HK-2 (cell line): ENCODE data around the gene DCTD.
"Not testable (repeated sequence)": the region's sequence is repeated elsewhere in the genome, so short reads cannot be mapped to it uniquely, and the experiment has no call there.

Experiments used
- DNase-seq: peaks from one replicate; pipeline ENCODE4 v3.0.0-alpha.2; 2018; ENCODE audit not compliant: unreplicated experiment

The DCTD gene

DNA sequence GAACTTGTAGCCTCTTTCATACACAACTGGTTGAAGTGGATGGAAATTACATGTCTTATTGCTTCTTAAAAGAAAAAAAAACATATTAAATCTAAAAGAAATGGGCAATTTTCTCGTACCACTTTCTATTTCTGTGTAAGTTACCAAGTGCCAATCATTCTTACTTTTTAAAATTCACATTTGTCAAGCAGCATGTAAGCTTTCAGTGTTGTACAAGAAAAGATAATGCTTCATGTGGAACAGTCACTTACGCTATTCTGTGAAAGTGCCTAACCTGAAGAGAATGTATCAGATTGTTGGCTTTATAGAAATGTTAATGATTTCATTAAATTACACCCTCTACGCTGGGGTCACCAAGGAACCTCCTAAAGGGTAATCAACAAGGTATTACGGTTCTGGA is 4.4 kb upstream of the DCTD start:
- no peak for DNase-seq

DNA sequence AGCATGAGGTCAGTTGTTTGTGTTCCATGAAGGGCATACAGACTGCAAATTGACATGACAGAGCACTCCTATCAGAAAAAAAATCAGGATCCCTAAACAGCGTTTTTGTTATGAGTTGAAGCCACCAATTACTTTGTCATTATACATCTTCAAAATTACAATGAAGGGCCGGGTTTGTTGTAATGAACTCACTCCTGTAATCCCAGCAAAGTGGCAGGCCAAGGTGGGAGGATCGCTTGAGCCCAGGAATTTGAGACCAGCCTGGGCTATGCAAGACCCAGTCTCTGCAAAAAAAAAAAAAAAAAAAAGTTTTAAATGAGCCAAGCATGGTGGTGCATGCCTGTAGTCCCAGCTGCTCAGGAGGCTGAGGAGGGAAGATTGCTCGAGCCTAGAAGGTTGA is 3.5 kb upstream of the DCTD start:
- DNase-seq = no peak

DNA sequence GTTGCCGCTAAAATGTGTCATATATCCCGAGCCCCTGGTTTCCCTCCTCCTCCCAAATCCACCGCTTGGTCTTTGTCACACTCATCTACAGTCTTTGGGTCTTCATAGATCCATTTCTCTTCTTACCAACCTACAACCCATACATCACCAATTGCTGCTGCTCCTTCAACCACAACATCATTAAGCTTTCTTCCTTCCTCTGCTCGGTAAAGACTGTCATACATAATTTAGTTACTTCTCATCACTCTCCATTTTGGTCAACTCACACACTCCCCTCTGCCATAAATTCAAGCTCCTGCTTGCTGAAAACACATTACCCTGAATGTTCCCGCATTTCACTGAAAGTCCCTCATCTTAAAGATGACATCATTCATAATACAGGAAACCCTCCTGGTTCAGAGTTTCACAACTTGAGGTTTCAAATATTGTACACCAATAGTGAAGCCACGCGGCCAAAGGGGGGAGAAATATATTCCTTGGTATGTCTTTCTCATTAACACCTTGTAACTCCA is 1.7 kb upstream of the DCTD start:
- no peak for DNase-seq

DNA sequence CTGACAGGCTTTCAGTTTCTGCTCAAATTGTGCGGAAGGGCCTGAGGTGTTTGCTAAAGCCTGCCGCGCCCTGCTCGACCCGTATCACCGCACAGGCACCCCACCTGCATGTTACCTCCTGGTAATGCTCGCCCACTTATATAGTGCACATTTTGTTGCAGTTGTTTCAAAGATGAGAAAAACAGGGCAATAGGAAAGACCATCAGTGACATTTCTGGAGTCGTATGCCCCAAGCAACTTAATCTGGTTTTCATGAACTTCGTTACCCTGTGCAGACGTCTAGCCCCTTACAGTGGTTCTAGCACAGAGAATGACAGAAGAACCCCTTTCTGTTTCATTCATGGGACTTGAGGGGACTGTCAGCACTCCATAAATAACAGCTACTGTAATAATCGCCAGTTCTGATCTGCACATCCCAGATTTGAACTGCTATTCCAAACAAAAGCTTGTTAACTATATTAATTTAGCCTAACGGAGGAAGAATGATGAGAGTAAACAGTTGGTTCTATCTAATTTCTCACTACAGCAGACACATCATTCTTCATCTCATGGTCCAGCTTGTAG is 940 bp upstream of the DCTD start:
- no peak for DNase-seq

DNA sequence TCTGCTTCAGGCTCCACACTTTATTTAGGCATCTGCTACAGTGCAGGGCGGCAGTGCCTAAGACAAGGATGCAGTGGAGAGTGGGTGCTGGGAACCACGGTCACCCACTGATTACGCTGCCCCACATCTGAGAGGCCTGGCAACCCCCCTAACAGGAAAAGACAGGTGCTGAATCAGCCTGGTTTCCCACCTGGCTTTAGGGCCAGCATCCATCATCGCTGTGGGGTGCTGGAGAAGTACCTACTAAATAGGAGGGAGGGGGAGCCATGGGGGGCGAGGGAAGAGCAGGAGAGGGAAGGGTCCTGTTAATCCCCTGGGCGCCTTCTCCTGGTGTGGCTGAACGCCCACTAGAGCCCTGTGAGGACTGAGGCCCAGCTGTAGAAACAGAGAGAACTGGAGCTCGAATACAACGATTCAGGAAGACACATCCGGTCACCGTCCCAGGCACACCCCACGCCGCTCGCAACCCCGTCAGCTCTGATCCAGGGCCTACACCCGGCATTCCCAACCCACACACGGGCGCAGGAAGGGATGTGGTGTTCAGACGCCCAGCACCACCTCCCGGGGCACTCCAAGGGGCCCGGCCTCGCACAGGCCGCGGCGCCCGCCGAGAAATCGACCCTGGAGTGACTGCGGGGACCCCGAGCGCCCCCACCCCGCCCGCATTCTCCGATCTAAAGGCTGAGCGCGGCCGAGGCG is 554 bp downstream of the DCTD start:
- peak; percentile 78 for DNase-seq

DNA sequence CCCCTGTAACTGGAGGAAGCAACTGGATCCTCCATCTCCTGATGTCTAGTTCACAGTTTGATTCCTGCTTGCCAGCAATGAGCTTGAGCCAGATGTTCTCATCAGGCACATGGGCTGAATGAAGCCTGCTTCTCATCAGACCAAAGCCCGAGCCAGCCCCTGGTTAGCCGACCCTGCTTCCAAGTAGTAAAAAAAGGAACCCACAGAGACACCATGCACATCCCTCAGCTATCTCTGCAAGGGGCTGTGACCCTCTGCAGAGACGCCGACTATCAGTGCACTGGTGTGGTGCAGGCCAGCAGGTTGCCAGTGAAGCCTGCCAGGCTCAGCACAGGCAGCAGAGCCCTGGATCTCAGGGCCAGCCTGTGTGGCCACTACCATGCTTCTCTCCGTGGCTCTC is 2.8 kb downstream of the DCTD start:
- DNase-seq = no peak

DNA sequence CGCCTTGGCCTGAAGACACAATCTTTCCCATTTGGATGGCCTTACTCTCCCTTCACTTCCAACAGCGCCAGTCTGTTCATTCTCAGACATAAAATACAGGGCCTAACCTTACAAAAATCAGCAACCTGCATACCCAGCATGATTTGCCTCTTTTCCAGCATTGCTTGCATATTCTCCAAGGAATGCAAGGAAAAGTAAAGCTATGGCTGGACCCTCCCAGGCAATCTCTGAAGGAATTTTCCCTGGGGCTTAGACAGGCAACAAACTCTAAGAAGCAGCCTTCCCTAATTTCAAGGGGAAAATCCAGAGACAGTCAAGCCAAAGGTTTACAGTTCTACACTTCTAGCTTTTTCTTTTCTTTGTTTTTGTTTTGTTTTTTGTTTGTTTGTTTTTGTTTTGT is 3.6 kb downstream of the DCTD start:
- no peak for DNase-seq

DNA sequence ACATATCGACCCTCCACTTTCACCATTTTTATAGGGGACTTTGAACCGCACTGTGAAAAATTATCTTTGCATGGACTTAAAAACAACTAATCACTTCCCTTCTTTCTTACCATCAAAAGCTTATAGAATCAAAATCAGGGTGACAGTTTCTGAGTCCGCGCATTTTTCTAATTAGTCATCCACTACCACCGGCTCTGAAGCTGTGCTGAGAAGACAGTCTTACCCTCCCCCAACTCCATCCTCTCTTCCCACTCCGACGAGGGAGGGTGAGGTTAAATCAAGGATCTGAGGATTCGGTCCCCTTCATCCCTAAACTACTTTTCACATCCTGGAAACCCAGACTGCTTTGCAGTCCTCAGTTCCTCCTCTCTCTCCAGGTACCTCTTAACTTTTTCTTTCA is 4.2 kb downstream of the DCTD start:
- no peak for DNase-seq

DNA sequence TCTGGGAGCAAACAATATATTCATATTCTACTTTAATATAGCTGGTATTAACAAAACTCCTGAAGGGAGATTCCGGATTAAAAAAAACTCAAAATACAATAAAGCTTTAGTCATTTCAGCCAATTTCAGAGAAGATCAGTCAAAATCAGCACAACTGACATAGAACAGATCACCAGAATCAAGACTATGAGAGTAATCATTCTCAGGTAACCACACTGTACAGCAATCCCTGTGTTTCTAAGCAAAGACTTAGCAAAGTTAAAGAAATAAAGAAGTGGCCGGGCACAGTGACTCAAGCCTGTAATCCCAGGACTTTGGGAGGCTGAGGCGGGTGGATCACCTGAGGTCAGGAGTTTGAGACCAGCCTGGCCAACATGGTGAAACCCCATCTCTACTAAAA is 9.1 kb downstream of the DCTD start:
- DNase-seq = no peak

DNA sequence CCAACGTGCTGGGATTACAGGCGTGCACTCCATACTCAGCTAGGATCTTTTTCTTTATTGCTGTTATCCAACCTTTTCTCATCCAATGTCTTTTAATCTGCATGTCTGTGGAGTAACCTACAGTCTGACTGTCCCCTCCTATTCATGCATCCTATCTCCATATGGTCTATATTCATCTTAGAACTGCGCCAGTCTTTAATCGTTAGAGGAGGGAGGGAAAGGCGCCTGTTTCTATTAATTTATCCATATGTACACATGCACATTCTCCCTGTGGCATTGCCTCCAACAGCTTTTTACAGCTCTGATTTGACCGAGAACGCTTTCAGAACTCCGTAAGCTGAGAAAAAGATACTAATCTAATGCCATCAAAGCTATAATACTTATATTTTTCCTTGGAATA is 9.8 kb downstream of the DCTD start:
- no peak for DNase-seq

DNA sequence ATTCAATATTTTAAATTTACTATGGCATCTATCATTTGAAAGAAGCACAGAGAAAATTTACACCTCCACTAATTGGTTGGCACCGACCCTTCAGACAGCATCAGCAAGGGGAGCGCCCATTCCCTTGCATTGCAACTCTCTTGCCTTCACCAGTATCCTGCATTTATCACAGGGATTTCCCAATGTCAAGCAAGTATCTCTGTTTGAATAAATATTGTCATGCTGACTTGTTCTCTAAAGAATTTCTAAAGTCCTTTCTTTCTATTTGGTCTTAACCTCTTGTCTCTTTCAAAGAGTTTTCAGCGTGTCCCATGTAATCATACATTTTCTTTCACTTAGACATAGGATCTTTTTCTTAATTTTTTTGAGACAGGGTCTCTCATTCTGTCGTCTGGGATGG is 10.4 kb downstream of the DCTD start:
- DNase-seq = no peak

DNA sequence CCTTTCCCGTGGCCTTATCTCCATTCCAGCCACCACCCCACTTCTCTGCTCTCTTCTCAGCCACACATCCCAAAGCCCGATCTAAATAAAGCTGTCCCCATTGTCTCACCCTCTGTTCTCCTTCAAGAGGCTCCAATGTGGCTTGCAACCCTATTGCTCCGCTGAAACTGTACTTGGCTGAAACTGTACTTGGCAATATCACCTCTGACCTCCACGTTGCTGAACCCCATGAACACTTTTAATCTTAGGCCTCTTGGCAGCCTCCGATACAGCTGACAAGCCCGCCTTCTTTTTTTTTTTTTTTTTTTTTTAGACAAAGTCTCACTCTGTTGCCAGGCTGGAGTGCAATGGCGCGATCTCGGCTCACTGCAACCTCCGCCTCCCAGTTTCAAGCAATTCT is 12.1 kb downstream of the DCTD start:
- no peak for DNase-seq

DNA sequence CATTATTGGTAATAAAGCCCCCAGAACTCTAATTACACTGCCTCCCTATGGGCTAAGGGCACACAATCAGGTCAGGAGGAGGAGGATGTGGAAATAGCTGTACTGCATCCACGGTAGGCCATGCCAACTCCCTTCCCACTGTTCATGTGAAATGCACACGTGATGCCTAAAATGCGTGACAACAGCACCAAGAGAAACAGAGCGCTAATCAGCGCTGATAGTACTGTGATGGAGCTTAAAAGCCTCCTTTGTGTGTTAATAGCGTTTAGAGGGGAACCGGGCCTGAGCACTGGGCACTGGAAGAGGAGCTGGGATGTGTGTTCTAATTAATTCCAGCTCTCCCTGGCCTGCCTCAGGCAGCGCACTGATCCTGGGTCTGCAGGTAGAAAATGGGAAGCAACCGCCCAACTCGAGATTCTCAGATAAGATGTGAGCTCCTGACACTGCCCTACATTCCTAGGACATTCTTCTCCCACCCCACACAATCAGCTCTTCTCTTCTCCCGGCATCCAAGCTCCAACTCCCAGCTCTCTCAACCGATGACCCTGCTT is 12.9 kb downstream of the DCTD start:
- no peak for DNase-seq

DNA sequence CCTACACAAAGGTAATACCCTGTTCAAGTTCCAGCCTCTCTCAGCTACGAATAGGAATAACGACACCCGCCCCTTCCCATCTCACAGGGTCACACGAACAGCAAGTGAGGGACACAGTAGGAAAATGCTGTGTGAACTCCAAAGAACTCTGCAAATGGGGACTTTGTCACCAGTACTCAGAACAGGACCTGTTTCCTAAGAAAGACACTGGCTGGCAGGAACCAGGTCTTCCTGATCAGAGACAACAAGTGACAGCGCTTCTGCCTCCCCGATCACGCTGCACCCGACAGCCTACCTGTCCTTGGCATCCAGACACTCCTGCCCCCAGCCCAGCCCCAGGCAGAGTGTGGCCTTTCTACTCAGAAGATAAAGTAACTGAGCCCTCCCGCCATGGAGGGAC is 14.2 kb downstream of the DCTD start:
- no peak for DNase-seq

DNA sequence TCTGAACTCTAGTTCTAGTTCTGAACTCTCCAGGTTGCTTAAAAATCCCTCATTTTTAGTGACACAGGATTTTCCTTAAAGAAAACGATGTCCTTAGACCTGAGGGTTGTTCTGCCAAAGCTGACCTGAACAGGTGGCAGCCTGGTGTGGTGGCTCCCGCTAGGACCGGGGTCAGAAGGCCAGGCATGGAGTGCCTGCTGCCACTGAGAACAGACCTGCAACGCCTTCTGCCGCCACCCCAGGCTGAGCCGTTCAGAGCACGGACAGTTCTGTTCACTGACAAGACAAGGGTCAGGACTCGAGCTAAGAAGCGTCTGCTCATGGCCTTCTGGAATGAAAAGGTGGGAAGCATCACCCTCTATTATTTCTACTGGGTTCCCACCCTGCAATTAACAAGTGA is 15.8 kb downstream of the DCTD start:
- no peak for DNase-seq

DNA sequence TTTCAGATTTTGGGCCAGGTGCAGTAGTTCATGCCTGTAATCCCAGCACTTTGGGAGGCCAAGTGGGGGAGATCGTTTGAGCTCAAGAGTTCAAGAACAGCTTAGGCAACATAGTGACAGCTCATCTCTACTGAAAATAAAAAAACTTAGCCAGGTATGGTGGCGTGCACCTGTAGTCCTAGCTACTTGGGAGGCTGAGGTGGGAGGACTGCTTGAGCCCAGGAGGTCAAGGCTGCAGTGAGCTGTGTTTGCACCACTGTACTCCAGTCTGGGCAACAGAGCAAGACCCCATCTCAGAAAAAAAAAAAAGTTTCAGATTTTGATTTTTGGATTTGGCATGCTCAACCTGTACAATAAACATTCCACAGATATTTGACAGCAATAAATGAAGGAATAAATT is 17.2 kb downstream of the DCTD start:
- DNase-seq = not testable (repeated sequence)

DNA sequence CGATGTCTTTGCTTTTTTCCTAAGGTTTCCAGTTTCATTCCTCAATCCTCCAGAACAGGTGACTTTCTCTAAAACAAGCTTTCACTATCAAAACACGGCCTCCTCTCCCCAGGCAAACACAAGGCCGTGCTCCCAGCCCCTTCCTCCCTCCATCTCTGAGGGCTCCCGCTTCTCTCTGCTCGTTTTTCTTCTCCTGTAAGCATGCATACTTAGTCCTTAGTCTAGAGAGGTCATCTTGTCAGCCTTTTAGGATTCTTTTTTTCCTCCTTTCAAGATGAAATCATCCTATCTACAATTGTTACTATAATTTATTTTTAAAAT is 18.7 kb downstream of the DCTD start:
- DNase-seq = no peak

DNA sequence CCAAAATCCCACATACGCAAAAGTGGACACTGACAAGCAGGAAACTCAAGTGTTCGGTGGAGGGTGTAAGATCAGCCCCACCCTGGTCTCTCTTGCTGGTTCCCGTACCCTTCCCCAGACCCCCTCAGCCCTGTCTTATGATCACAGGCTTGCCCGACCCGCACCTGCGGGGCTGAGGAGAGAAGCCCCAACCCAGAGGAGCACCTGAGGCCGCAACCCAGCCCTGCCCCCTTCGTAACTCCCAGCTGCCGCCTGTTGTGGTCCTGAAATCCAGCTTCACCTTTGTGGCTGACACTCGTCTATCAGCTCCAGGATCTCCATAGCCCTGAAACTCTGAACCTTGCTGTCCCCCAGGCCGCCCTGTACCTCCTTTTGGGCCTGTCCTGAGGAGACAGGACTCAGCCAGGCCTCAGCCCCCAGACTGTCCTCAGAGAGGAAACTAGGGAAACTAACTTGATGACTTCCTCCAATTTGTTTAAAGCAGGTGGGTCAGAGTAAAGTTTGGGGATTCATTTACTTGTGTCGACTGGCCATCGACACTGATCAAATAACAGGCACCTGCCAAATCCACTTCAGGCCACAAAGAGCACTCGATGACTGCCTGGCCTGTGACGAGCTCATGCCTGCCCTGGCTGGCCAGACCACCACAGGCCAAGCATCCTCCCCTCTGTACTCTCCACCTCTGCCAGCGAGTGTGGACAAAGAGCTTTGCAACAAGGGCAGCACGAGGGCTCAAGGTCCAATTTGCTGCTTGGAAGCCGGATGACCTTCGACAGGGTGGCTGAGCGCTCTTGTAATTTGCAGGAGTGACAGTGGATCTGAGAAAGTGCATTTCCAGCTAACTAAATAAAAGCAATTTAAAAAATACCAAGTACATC is 19.3 kb downstream of the DCTD start:
- DNase-seq = no peak

DNA sequence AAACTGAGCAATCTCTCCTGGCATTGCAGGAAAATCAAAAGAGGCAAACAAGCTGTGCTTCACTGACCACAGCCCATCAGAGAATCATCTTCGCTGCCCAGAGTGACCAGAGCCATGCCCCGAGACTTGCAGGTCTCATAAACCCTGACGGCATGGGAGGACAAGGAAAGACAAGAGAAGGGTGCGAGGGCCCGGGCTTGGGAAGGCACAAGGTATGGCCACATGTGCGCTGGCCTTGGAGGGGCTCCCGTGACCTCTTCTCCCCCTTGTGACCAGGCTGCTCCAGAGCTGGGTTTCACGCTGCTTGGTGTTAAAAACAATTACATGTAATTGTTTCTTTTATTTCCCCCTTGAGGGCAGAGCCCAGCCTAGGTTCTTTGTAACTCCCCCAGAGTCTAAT is 20.8 kb downstream of the DCTD start:
- DNase-seq = no peak

DNA sequence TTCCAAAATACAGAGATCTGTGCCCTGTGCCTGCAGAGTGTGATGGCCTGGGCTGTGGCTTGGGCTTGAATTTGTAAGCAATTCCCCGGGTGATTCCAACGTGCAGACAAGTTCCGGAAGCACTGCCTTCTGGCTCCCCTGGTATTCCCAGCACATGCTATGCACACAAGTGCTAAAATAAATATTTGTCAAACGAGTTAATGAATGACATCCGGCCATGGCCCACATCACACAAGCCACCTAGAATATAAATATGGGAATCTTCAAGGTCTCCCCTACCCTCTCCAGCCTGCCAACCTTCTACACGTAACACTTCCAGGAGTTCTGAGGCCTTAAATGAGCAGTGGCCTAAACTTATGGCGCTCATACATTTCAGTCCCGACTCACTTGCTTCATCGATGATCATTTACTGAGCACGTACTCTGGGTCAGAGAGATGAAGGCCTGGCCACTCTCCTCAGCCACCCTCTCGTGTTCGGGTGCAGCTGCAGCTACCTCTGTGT is 21.3 kb downstream of the DCTD start:
- no peak for DNase-seq

DNA sequence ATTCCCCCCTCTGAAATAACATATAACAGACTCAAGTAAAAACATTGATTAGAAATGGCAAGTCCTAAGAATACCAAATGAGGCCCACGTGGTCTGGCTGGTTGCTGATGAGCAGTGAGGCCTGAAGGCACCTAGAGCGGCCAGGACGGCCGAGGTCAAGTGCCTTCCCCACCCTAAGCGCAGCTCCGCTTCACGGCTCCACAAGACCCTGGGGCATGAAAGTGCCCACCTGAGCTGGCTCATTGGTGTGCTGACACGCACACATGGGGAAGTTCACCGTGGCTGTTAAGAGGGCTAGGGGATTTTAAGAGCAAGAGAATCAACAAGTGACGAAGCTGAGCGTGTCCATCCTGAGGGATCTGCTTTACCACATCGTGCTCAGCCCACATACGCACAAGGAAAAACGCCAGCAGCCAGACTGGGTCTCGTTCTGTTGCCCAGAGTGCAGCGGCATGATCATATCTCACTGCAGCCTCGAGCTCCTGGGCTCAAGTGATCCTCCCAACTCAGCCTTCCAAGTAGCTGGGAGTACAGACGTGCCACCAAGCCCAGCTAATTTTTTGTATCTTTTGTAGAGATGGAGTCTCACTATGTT is 22.4 kb downstream of the DCTD start:
- no peak for DNase-seq

DNA sequence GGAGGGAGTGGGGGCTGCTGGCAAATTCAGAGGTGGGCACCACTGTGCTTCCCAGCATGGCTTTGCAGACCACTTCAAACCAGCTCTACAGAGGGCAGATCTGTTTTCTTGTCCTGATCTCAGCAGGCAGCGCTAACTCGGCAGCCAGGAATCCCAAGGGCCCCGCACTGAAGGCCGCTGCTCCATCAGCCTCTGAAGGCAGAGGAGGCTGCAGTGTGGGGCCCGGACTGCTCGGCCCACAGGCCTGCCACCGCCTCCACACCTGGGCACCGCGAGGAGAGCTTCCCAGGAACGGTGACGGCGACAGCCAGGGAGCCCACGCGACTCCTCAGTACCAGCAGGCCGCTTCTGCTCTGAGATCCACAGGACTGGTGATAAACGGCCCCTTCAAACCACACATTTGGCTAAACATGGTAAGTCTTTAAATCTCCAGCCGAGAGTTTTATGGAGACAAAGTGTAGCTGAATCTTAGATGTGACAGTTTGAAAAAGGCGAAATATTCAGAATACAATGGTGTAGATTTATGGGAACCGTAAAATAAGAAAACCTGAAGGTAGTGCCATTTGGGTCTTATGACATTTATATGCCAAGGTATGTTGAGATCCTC is 23.6 kb downstream of the DCTD start:
- no peak for DNase-seq
